ENCODE measurements around the gene MYL6B. TPM values are rescaled to one million over a fixed set of nuclear protein-coding genes. Genes with fewer than 3 reads are reported as not detected.
A peak's percentile ranks its signal among the peaks of the same experiment; 100 is the strongest.

Gene MYL6B
- polyA plus RNA-seq, 1 experiment: 75.4 TPM

DNA sequence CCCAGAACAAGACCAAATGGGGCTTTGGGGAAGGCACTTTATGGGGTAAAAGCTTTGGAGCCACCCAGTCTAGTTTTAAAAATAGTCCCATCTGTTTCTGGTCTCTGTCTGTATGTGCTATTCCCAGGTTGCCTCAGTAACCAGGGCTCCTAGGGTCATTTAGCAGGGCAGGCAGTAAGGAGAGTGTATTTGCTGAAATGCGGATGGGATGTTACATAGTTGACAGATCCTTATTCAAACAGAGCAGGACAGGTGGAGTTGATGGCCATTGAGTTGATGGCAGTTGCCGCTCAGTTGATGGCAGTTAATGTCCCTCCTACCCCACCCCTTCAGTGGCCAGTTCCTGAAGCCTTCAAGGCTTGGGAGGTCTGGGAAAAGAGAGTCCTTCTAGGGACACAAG, 29.8 kb upstream of the MYL6B start:
- ChIA-PET POLR2A (no interaction called here), CTCF (interaction anchor here (6.8 kb wide), 1 partner anchor 67 kb away, joined by 134 read pairs; the partner anchor contains the start of gene SMARCC2)
- Histone ChIP-seq H3K4me3 (ENCODE audit: low read depth, low read length) (no peak overlapping the region), H3K36me3 (ENCODE audit: control insufficient read depth, insufficient read depth, low read length) (peaks cover 10% of the 10 kb centered on the region), H3K27me3 (ENCODE audit: control insufficient read depth, insufficient read depth, low read length) (no peaks in the 10 kb centered on the region)
- DNase-seq (ENCODE audit: low read depth): no peak
- TF ChIP-seq CTCF (IDR thresholded peaks at IDR 0.05; ENCODE audit: insufficient read depth, low read depth, low read length): no peak

GRCh38 chr12:56124133-56124532, 28.3 kb upstream of the MYL6B start:
- H3K4me3 ChIP-seq (ENCODE audit: low read depth, low read length): no peak overlapping the region
- peaks cover 8% of the 10 kb centered on the region for H3K36me3 ChIP-seq (ENCODE audit: control insufficient read depth, insufficient read depth, low read length)
- no peaks in the 10 kb centered on the region for H3K27me3 ChIP-seq (ENCODE audit: control insufficient read depth, insufficient read depth, low read length)
- no peak for DNase-seq (ENCODE audit: low read depth)
- no peak for TF ChIP-seq CTCF (IDR thresholded peaks at IDR 0.05; ENCODE audit: insufficient read depth, low read depth, low read length)
- POLR2A ChIA-PET: interaction anchor here (0.5 kb wide), 1 partner anchor 39 kb away, joined by 4 read pairs; no protein-coding TSS in a partner anchor
- CTCF ChIA-PET: interaction anchor here (0.9 to 2.0 kb wide), 8 partner anchors 28 to 132 kb away, joined by 3 to 24 read pairs (median 4); partner anchors contain the start of genes MYL6B, RNF41 and SMARCC2

- Histone ChIP-seq H3K36me3 (ENCODE audit: control insufficient read depth, insufficient read depth, low read length) (peaks cover 11% of the 10 kb centered on the region), H3K27me3 (ENCODE audit: control insufficient read depth, insufficient read depth, low read length) (no peaks in the 10 kb centered on the region), H3K4me3 (ENCODE audit: low read depth, low read length) (no peak overlapping the region)
- no peak for TF ChIP-seq CTCF (IDR thresholded peaks at IDR 0.05; ENCODE audit: insufficient read depth, low read depth, low read length)
- ChIA-PET CTCF (interaction anchor here (0.7 to 5.4 kb wide), 19 partner anchors 9 to 388 kb away, joined by 3 to 70 read pairs (median 4); partner anchors contain the start of genes ANKRD52, MYL6, RNF41 and RPL41), POLR2A (no interaction called here)
- no peak for DNase-seq (ENCODE audit: low read depth)
These were observed 25.6 kb upstream of the MYL6B start for GRCh38 chr12:56126732-56127239.

DNA sequence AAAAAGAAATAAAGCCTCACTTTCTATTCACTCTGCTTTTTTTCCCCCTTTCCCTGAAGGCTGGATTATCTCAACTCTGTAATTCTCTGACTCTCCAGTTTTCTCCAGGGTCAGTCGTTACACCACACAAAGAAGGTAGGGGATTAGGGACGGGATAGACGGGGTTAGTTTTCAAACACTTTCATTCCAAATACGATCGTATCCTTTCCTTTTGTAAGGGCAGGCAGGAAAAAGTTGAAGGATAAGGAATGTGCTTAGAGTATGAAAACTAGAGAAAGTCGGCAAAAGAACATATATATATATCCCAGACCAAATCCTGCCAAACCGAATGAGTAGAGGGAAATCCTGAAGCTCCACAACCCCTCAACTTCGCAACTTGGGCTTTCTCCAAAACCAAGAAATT, 24.9 kb upstream of the MYL6B start:
- Histone ChIP-seq H3K4me3 (ENCODE audit: low read depth, low read length) (peak overlapping the region; percentile 31), H3K36me3 (ENCODE audit: control insufficient read depth, insufficient read depth, low read length) (peaks cover 17% of the 10 kb centered on the region), H3K27me3 (ENCODE audit: control insufficient read depth, insufficient read depth, low read length) (no peaks in the 10 kb centered on the region)
- CTCF ChIA-PET: interaction anchor here (0.6 to 5.4 kb wide), 12 partner anchors 9 to 98 kb away, joined by 3 to 70 read pairs (median 4); partner anchors contain the start of genes MYL6, SMARCC2 and ZC3H10
- TF ChIP-seq CTCF (IDR thresholded peaks at IDR 0.05; ENCODE audit: insufficient read depth, low read depth, low read length): no peak
- POLR2A ChIA-PET: interaction anchor here (0.5 to 1.0 kb wide), 5 partner anchors 9 to 220 kb away, joined by 3 to 11 read pairs (median 4); partner anchors contain the start of genes MYL6 and ZC3H10
- DNase-seq (ENCODE audit: low read depth): no peak

- Histone ChIP-seq H3K36me3 (ENCODE audit: control insufficient read depth, insufficient read depth, low read length) (peaks cover 18% of the 10 kb centered on the region), H3K4me3 (ENCODE audit: low read depth, low read length) (peak within 1 kb of the TSS; percentile 90), H3K27me3 (ENCODE audit: control insufficient read depth, insufficient read depth, low read length) (no peaks in the 10 kb centered on the region)
- CTCF ChIA-PET: interaction anchor here (0.6 to 5.4 kb wide), 13 partner anchors 9 to 130 kb away, joined by 3 to 70 read pairs (median 4); partner anchors contain the start of genes ANKRD52, MYL6, SMARCC2 and ZC3H10
- TF ChIP-seq CTCF (IDR thresholded peaks at IDR 0.05; ENCODE audit: insufficient read depth, low read depth, low read length): 0 out of 2 replicates have a peak, but pooled peaks have one; percentile 20
- POLR2A ChIA-PET: interaction anchor here (0.5 to 1.0 kb wide), 6 partner anchors 9 to 220 kb away, joined by 3 to 11 read pairs (median 4); partner anchors contain the start of genes MYL6, PA2G4 and ZC3H10
- peak; percentile 99 for DNase-seq (ENCODE audit: low read depth)
These were observed 24.3 kb upstream of the MYL6B start, which contains the start of gene ESYT1 for GRCh38 chr12:56127888-56128669. ESYT1 (plus strand) TSS chr12:56128267; CDS start chr12:56128320, 53 bp downstream.

Data from BJ (cell line).